Astrocyte of the cerebellum (primary cell): ENCODE data around the gene ZNF678.

Source experiments
- DNase-seq: peaks from one replicate; pipeline ENCODE4 v3.0.0-alpha.2; 2011; ENCODE audit warnings: low read depth
- H3K4me3 ChIP-seq: 2 replicates; pipeline ENCODE4 v1.5.1; 2011; ENCODE audit warnings: mild to moderate bottlenecking, low read depth, low read length, moderate library complexity
- CTCF ChIP-seq: IDR thresholded peaks from 2 replicates; pipeline ENCODE4 v1.5.1; 2012; ENCODE audit warnings: low read length, low read depth, moderate library complexity, mild to moderate bottlenecking; ENCODE audit errors: missing control alignments
- in situ Hi-C: cut with HindIII; loops from 2 replicates; pipeline ENCODE4 v1.10.0; 2017; ENCODE audit warnings: low sequenced_read_pairs

ZNF678 gene

DNA sequence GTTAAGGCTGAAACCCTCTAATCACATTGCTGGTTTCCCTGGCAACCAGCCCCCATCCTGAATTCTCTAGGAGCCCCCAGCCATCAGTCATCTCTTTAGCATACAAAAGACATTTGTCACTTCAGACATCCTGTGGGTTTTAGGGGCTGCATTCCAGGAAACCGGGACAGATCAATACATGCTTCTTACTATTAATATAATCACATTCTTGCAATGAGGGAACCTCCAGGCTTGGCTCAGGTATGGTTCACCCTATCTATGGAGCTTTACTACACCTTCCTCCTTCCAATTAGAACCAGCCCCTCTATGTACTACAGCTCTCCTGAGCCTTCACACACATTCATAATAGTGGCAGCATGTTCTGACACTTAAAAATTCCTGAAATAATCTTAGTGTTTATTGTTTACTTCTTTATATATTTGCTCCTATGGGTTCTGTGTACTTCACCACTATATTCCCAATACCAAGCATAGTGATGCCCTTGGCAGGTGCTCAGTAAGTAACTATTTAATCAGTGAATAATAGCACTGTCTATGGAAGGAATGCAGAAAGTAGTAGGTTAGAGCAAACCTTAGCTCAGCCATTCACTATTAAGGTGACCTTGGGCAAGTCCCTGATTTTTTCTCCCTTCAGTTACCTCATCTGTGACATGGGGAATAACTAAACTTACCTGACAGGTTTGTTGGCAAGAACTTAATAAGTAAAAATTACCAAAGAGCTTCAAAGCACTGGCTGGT lies 59.6 kb downstream of the ZNF678 start:
- in situ Hi-C loops = no loop called here
- H3K4me3 ChIP-seq = no peak overlapping the region
- TF ChIP-seq CTCF = no peak
- DNase-seq = no peak

GRCh38 chr1:227632325-227632724 lies 69.0 kb downstream of the ZNF678 start:
- in situ Hi-C loops = no loop called here
- no peak for TF ChIP-seq CTCF
- DNase-seq = no peak

GRCh38 chr1:227635596-227635995 lies 72.2 kb downstream of the ZNF678 start:
- DNase-seq = no peak
- in situ Hi-C loops = no loop called here
- H3K4me3 ChIP-seq = no peak overlapping the region
- no peak for TF ChIP-seq CTCF

More at GRCh38 chr1:227632325-227632724, 69.0 kb downstream of the ZNF678 start:
- no peak overlapping the region for H3K4me3 ChIP-seq

GRCh38 chr1:227654431-227654830 lies 91.1 kb downstream of the ZNF678 start:
- in situ Hi-C loops = no loop called here
- H3K4me3 ChIP-seq = no peak overlapping the region
- TF ChIP-seq CTCF = no peak
- DNase-seq = no peak

DNA sequence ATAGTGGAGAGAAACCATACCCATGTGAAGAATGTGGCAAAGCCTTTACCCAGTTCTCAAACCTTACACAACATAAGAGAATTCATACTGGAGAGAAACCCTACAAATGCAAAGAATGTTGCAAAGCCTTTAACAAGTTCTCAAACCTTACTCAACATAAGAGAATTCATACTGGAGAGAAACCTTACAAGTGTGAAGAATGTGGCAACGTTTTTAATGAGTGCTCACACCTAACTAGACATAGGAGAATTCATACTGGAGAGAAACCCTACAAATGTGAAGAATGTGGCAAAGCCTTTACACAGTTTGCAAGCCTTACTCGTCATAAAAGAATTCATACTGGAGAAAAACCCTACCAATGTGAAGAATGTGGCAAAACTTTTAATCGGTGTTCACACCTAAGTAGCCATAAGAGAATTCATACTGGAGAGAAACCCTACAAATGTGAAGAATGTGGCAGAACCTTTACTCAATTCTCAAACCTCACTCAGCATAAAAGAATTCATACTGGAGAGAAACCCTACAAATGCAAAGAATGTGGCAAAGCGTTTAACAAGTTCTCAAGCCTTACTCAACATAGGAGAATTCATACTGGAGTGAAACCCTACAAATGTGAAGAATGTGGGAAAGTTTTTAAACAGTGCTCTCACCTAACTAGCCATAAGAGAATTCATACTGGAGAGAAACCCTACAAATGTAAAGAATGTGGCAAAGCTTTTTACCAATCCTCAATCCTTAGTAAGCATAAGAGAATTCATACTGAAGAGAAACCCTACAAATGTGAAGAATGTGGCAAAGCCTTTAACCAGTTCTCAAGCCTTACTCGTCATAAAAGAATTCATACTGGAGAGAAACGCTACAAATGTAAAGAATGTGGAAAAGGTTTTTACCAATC lies 91.7 kb downstream of the ZNF678 start:
- no peak overlapping the region for H3K4me3 ChIP-seq
- no peak for DNase-seq
- no peak for TF ChIP-seq CTCF
- in situ Hi-C loops = no loop called here

- DNase-seq = no peak
- no peak overlapping the region for H3K4me3 ChIP-seq
- no peak for TF ChIP-seq CTCF
- in situ Hi-C loops = no loop called here
Observed at GRCh38 chr1:227661495-227661894, 98.1 kb downstream of the ZNF678 start.
